H1 (cell line): Measurements from ENCODE around the gene MRPL22. TPM values are rescaled to one million over a fixed set of nuclear protein-coding genes. Genes with fewer than 3 reads are reported as not detected.
A peak's percentile ranks its signal among the peaks of the same experiment; 100 is the strongest.

Experiments used
- CTCF ChIA-PET: fragments of 300-600 bp; sonication (Branson Sonifier 250); formaldehyde crosslinking; loops from one replicate; lab custom pipeline; 2021; ENCODE audit not compliant: partially characterized antibody; lab: Charles Lee
- POLR2A ChIA-PET: fragments of 300-600 bp; sonication (Branson Sonifier 250); formaldehyde crosslinking; loops from one replicate; lab custom pipeline; 2021; ENCODE audit warnings: inconsistent platforms; ENCODE audit not compliant: partially characterized antibody; lab: Charles Lee
- DNase-seq, 2 experiments: peaks; one replicate each; pipeline versions ENCODE4 v3.0.0 to v3.0.0-alpha.2; 2010 to 2022; ENCODE audit warnings: low spot score in 2 of 2, low read depth in 1 of 2, mixed read lengths in 1 of 2
- FAIRE-seq: peaks from 2 replicates; lab custom pipeline; 2011; peaks lifted over from hg19 to GRCh38; lab: Jason Lieb, UNC
- H2AFZ ChIP-seq: 2 replicates; pipeline ENCODE4 v1.8.1; 2012; ENCODE audit warnings: low read length, inconsistent platforms
- H2AK5ac ChIP-seq: 2 replicates; pipeline ENCODE4 v1.6.1; 2013; ENCODE audit warnings: low read depth, low read length
- H2BK120ac ChIP-seq: replicated peaks from 2 replicates; pipeline ENCODE3; 2013; ENCODE audit warnings: low read depth, low read length, inconsistent platforms
- H2BK12ac ChIP-seq: 2 replicates; pipeline ENCODE4 v1.6.1; 2013; ENCODE audit warnings: low read depth, low read length
- H2BK15ac ChIP-seq: 2 replicates; pipeline ENCODE4 v1.6.1; 2013; ENCODE audit warnings: low read length
- H2BK20ac ChIP-seq: 2 replicates; pipeline ENCODE4 v1.6.1; 2013; ENCODE audit warnings: low read length
- H2BK5ac ChIP-seq: 2 replicates; pipeline ENCODE4 v1.6.1; 2013; ENCODE audit warnings: low read depth, low read length
- H3K14ac ChIP-seq: 2 replicates; pipeline ENCODE4 v1.6.1; 2013; ENCODE audit warnings: inconsistent platforms; ENCODE audit not compliant: insufficient read length
- H3K18ac ChIP-seq: 2 replicates; pipeline ENCODE4 v1.6.1; 2013; ENCODE audit warnings: low read length; ENCODE audit errors: extremely low read depth
- H3K23ac ChIP-seq: 2 replicates; pipeline ENCODE4 v1.6.1; 2013; ENCODE audit warnings: inconsistent platforms; ENCODE audit not compliant: insufficient read length
- H3K23me2 ChIP-seq: 2 replicates; pipeline ENCODE4 v1.6.1; 2013; ENCODE audit warnings: low read depth, low read length
- H3K27ac ChIP-seq: 2 replicates; pipeline ENCODE4 v1.6.1; 2011; ENCODE audit warnings: low read depth, low read length, inconsistent platforms
- H3K27me3 ChIP-seq, 4 experiments: replicated peaks in 1 of 4; 1 replicate in 1 of 4; 2 replicates in 3 of 4; pipeline versions ENCODE4 v1.6.1 to v1.8.1; 2011 to 2013; ENCODE audit warnings: low read length in 3 of 4, mild to moderate bottlenecking in 3 of 4, inconsistent platforms in 2 of 4, mixed read lengths in 2 of 4, moderate library complexity in 1 of 4; ENCODE audit not compliant: control insufficient read depth in 3 of 4, insufficient read depth in 3 of 4; ENCODE audit errors: extremely low read depth in 1 of 4
- H3K36me3 ChIP-seq, 4 experiments: 2 replicates each; pipeline versions ENCODE4 v1.6.1 to v1.8.1; 2011 to 2013; ENCODE audit warnings: mild to moderate bottlenecking in 4 of 4, low read length in 3 of 4, moderate library complexity in 2 of 4, control low read depth in 1 of 4, inconsistent platforms in 1 of 4; ENCODE audit not compliant: insufficient read depth in 4 of 4, control insufficient read depth in 2 of 4
- H3K4ac ChIP-seq: replicated peaks from 2 replicates; pipeline ENCODE3; 2013; ENCODE audit warnings: low read length, low read depth, mixed read lengths, inconsistent platforms; ENCODE audit not compliant: insufficient read length
- H3K4me1 ChIP-seq, 4 experiments: replicated peaks in 1 of 4; 1 replicate in 1 of 4; 2 replicates in 3 of 4; pipeline versions ENCODE4 v1.6.1 to v1.8.1; 2011 to 2013; ENCODE audit warnings: low read length in 3 of 4, inconsistent platforms in 2 of 4, mixed read lengths in 1 of 4; ENCODE audit not compliant: insufficient read depth in 4 of 4, control insufficient read depth in 3 of 4
- H3K4me2 ChIP-seq, 2 experiments: 2 replicates each; pipeline versions ENCODE4 v1.6.1 to v1.8.1; 2011 to 2013; ENCODE audit warnings: low read depth in 2 of 2, low read length in 2 of 2, control low read depth in 1 of 2, inconsistent platforms in 1 of 2, mild to moderate bottlenecking in 1 of 2; ENCODE audit not compliant: insufficient read depth in 1 of 2
- H3K4me3 ChIP-seq, 4 experiments: fragments of 200-600, 300-600 bp in 1 of 4; sonication (generic), shearing (Covaris generic), sonication (Bioruptor Twin) in 1 of 4; 2 replicates each; pipeline versions ENCODE4 v1.5.1 to v1.8.1; 2011 to 2016; ENCODE audit warnings: low read length in 4 of 4, low read depth in 3 of 4, control low read depth in 2 of 4, inconsistent platforms in 2 of 4, mild to moderate bottlenecking in 2 of 4, mixed read lengths in 1 of 4, moderate library complexity in 1 of 4; ENCODE audit not compliant: insufficient read depth in 2 of 4; ENCODE audit errors: extremely low read depth in 1 of 4
- H3K56ac ChIP-seq: replicated peaks from 2 replicates; pipeline ENCODE3; 2013; ENCODE audit warnings: low read depth, mild to moderate bottlenecking, mixed read lengths, low read length, inconsistent platforms; ENCODE audit not compliant: insufficient read length
- H3K79me1 ChIP-seq: 2 replicates; pipeline ENCODE4 v1.6.1; 2013; ENCODE audit warnings: low read depth, low read length, control low read depth
- H3K79me2 ChIP-seq, 2 experiments: 2 replicates each; pipeline versions ENCODE4 v1.6.1 to v1.8.1; 2012 to 2013; ENCODE audit warnings: low read length in 2 of 2, mild to moderate bottlenecking in 2 of 2, inconsistent platforms in 1 of 2; ENCODE audit not compliant: insufficient read depth in 2 of 2, control insufficient read depth in 1 of 2
- H3K9ac ChIP-seq, 4 experiments: replicated peaks in 1 of 4; 1 replicate in 1 of 4; 2 replicates in 3 of 4; pipeline versions ENCODE4 v1.6.1 to v1.8.1; 2011 to 2013; ENCODE audit warnings: low read depth in 3 of 4, low read length in 3 of 4, control low read depth in 2 of 4, mild to moderate bottlenecking in 2 of 4, moderate library complexity in 2 of 4, inconsistent platforms in 1 of 4; ENCODE audit errors: extremely low read depth in 1 of 4
- H3K9me3 ChIP-seq, 2 experiments: 2 replicates each; pipeline versions ENCODE4 v1.6.1 to v1.8.1; 2012 to 2013; ENCODE audit warnings: mild to moderate bottlenecking in 2 of 2, moderate library complexity in 2 of 2, control low read depth in 1 of 2, inconsistent platforms in 1 of 2, low read depth in 1 of 2, low read length in 1 of 2, mixed read lengths in 1 of 2; ENCODE audit not compliant: insufficient read depth in 2 of 2
- H4K20me1 ChIP-seq, 2 experiments: replicated peaks in 1 of 2; 2 replicates each; pipeline versions ENCODE3 to v1.8.1; 2011 to 2013; ENCODE audit warnings: inconsistent platforms in 2 of 2, low read length in 2 of 2, mild to moderate bottlenecking in 1 of 2; ENCODE audit not compliant: insufficient read depth in 2 of 2, control insufficient read depth in 1 of 2
- H4K5ac ChIP-seq: 2 replicates; pipeline ENCODE4 v1.6.1; 2013; ENCODE audit warnings: low read length, low read depth, mixed read lengths, inconsistent platforms; ENCODE audit not compliant: insufficient read length
- H4K8ac ChIP-seq: 2 replicates; pipeline ENCODE4 v1.8.0; 2013; ENCODE audit warnings: mild to moderate bottlenecking, moderate library complexity, low read length, inconsistent platforms; ENCODE audit not compliant: insufficient read depth; ENCODE audit errors: extremely low read depth
- H4K91ac ChIP-seq: replicated peaks from 2 replicates; pipeline ENCODE3; 2013; ENCODE audit warnings: low read length, mixed read lengths, inconsistent platforms; ENCODE audit not compliant: insufficient read length
- CHD1 ChIP-seq: IDR thresholded peaks from 2 replicates; pipeline ENCODE4 v1.6.1; 2012; ENCODE audit warnings: low read depth, low read length, improper control_type of control experiment
- KDM1A ChIP-seq: fragments of 200-600, 300-600 bp; sonication (generic); IDR thresholded peaks from 2 replicates; pipeline ENCODE4 v1.7.1; 2016; ENCODE audit warnings: mild to moderate bottlenecking, low read length, borderline replicate concordance
- RAD21 ChIP-seq, 2 experiments: IDR thresholded peaks in 1 of 2; conservative IDR thresholded peaks in 1 of 2; 2 replicates each; pipeline ENCODE4 v1.6.1; 2011; ENCODE audit warnings: low read depth in 2 of 2, low read length in 2 of 2, improper control_type of control experiment in 1 of 2, inconsistent platforms in 1 of 2, mild to moderate bottlenecking in 1 of 2, moderate library complexity in 1 of 2
- RBBP5 ChIP-seq: IDR thresholded peaks from 2 replicates; pipeline ENCODE4 v1.7.1; 2012; ENCODE audit warnings: low read depth, mild to moderate bottlenecking, inconsistent platforms, low read length, moderate library complexity, borderline replicate concordance
- SIRT6 ChIP-seq: IDR thresholded peaks from one replicate; pipeline ENCODE4 v1.7.1; 2012; ENCODE audit warnings: low read length, inconsistent platforms
- SP2 ChIP-seq: IDR thresholded peaks from 2 replicates; pipeline ENCODE4 v1.6.1; 2012; ENCODE audit warnings: mild to moderate bottlenecking, low read length, inconsistent platforms
- YY1 ChIP-seq: IDR thresholded peaks from 2 replicates; pipeline ENCODE4 v1.6.1; 2011; ENCODE audit warnings: low read depth, mild to moderate bottlenecking, low read length
- WGBS, 2 experiments: shearing (Covaris generic) in 1 of 2; methylation state at CpG; one replicate each; pipeline versions ENCODE4 v1.1.6 to v1.1.7; 2013 to 2015; ENCODE audit warnings: low lambda C conversion rate in 2 of 2, mixed read lengths in 2 of 2, inconsistent platforms in 1 of 2, low coverage in 1 of 2, missing lambda C conversion rate in 1 of 2; ENCODE audit not compliant: insufficient replicate concordance in 2 of 2, insufficient coverage in 1 of 2, insufficient read length in 1 of 2; ENCODE audit errors: extremely low coverage in 1 of 2, missing lambda C conversion rate in 1 of 2; 5-methylcytosine and 5-hydroxymethylcytosine counted together
- polyA plus RNA-seq, 7 experiments: library from polyadenylated mRNA; depleted of rRNA in 3 of 7; stranded (reverse) in 5 of 7; unstranded in 2 of 7; fragments of >200 nt in 5 of 7; fragments of 200-250 nt in 2 of 7; gene quantifications; 1 replicate in 5 of 7; 2 replicates in 1 of 7; 4 replicates in 1 of 7; pipeline versions ENCODE4 v1.2.1 to v1.2.3, GENCODE V29; 2011 to 2013; ENCODE audit warnings: missing spikeins in 2 of 7, mixed read lengths in 2 of 7
- total RNA-seq: library from RNA; stranded (reverse); fragmentation: NEBNext Ultra II Directional; extraction: Animal tissue kit (Norgen Biotek cat#: 25700); gene quantifications from 2 replicates; pipeline ENCODE4 v1.2.1, GENCODE V29; 2021
- TF ChIP-seq, protein P1 (sequence below), 3 experiments: IDR thresholded peaks; 1 replicate in 2 of 3; 2 replicates in 1 of 3; pipeline versions ENCODE4 v1.5.1 to v1.6.1; 2011; ENCODE audit warnings: low read length in 3 of 3, mild to moderate bottlenecking in 3 of 3, inconsistent platforms in 2 of 3, low read depth in 1 of 3, moderate library complexity in 1 of 3; ENCODE audit not compliant: insufficient read depth in 1 of 3; ENCODE audit errors: control extremely low read depth in 1 of 3
- TF ChIP-seq, protein P2 (sequence below): IDR thresholded peaks from 2 replicates; pipeline ENCODE4 v1.6.1; 2011; ENCODE audit warnings: low read depth, mild to moderate bottlenecking, low read length; ENCODE audit not compliant: insufficient read depth

Gene MRPL22
- total and polyA plus RNA-seq, 2 of the 8 experiments (the other 6 are each of a cell fraction or from before 2014, with no cell fraction given): 46.8 to 65.6 TPM

DNA sequence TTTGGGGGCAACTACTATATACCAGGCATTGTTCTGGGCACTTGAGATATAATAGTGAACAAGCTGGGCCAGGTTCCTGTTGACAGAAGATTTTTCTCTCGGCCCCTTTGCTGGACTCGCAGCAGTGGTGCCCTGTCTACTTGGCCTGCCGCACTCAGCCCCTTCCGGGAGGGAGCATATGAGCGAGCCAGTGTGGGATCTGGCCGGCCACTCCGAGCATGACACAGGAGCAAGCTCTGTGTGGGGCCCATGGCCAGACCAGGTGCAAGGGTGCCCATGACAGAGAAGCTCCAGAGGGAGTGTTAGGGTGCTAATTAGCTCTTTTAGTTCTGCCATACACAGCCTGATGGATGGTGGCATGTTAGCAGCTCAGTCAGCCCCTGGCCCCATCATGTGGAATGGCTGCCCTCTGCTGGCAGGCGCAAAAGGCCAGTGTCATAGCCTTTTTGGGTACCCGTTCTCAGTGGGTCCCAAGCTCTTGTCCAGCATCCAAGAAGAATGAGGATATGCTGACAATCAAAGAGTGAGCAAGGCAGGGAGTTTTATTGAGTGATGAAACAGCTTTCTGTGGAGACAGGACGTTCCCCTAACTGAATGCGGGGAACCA lies 63.4 kb downstream of the MRPL22 start:
- Histone ChIP-seq H3K4me1 (peaks cover 0 to 1% (median under 1%) of the 10 kb centered on the region in 4 experiments; a peak in 3 of 7 replicates), H2AFZ (no peak overlapping the region), H4K91ac (no peak overlapping the region), H3K9me3 (no peaks in the 10 kb centered on the region), H3K79me2 (no peaks in the 10 kb centered on the region), H3K36me3 (no peaks in the 10 kb centered on the region), H3K27ac (no peak overlapping the region), H3K79me1 (no peaks in the 10 kb centered on the region), H3K14ac (no peak overlapping the region), H2BK5ac (no peak overlapping the region), H3K4me3 (no peak overlapping the region), H3K23ac (no peak overlapping the region), H4K8ac (no peak overlapping the region), H4K5ac (no peak overlapping the region), H3K18ac (no peak overlapping the region), H2BK120ac (no peak overlapping the region), H3K4me2 (no peak overlapping the region), H2BK20ac (no peak overlapping the region), H3K4ac (no peak overlapping the region), H2BK12ac (no peak overlapping the region), H3K9ac (no peak overlapping the region), H3K56ac (no peak overlapping the region), H2AK5ac (no peak overlapping the region), H3K23me2 (no peaks in the 10 kb centered on the region), H3K27me3 (no peaks in the 10 kb centered on the region), H2BK15ac (no peak overlapping the region), H4K20me1 (no peaks in the 10 kb centered on the region)
- DNase-seq (peak in 1 of 2 experiments; percentile 80), FAIRE-seq (peak; percentile 13)
- ChIA-PET CTCF (interaction anchor here (0.8 to 25.5 kb wide), 22 partner anchors 10 to 364 kb away, joined by 3 to 471 read pairs (median 4); partner anchors contain the start of gene MRPL22), POLR2A (no interaction called here)
- WGBS, 2 experiments: 66% methylated on average over 11 of the region's 11 CpGs; no CpG with 5 or more reads in 1 of the 2 experiments
- TF ChIP-seq, protein P1, sequence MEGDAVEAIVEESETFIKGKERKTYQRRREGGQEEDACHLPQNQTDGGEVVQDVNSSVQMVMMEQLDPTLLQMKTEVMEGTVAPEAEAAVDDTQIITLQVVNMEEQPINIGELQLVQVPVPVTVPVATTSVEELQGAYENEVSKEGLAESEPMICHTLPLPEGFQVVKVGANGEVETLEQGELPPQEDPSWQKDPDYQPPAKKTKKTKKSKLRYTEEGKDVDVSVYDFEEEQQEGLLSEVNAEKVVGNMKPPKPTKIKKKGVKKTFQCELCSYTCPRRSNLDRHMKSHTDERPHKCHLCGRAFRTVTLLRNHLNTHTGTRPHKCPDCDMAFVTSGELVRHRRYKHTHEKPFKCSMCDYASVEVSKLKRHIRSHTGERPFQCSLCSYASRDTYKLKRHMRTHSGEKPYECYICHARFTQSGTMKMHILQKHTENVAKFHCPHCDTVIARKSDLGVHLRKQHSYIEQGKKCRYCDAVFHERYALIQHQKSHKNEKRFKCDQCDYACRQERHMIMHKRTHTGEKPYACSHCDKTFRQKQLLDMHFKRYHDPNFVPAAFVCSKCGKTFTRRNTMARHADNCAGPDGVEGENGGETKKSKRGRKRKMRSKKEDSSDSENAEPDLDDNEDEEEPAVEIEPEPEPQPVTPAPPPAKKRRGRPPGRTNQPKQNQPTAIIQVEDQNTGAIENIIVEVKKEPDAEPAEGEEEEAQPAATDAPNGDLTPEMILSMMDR (IDR thresholded peaks at IDR 0.05; ENCODE audit: control extremely low read depth in 1 of 3, insufficient read depth in 1 of 3, low read depth in 1 of 3, low read length in 3 of 3): peak; percentile 84 to 93 (median 91)
- TF ChIP-seq RBBP5 (no peak), CHD1 (no peak), YY1 (0 out of 2 replicates have a peak, but pooled peaks have one; percentile 60), SIRT6 (no peak), RAD21 (IDR thresholded peaks at IDR 0.05 in 1 of 2, conservative IDR thresholded peaks at IDR 0.05 in 1 of 2; ENCODE audit: low read depth in 2 of 2, low read length in 2 of 2) (peak; percentile 86 to 88), SP2 (no peak), KDM1A (no peak)
- TF ChIP-seq, protein P2, sequence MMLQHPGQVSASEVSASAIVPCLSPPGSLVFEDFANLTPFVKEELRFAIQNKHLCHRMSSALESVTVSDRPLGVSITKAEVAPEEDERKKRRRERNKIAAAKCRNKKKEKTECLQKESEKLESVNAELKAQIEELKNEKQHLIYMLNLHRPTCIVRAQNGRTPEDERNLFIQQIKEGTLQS: no peak
